ENCODE data around the gene ARHGAP10.

The ARHGAP10 gene

DNA sequence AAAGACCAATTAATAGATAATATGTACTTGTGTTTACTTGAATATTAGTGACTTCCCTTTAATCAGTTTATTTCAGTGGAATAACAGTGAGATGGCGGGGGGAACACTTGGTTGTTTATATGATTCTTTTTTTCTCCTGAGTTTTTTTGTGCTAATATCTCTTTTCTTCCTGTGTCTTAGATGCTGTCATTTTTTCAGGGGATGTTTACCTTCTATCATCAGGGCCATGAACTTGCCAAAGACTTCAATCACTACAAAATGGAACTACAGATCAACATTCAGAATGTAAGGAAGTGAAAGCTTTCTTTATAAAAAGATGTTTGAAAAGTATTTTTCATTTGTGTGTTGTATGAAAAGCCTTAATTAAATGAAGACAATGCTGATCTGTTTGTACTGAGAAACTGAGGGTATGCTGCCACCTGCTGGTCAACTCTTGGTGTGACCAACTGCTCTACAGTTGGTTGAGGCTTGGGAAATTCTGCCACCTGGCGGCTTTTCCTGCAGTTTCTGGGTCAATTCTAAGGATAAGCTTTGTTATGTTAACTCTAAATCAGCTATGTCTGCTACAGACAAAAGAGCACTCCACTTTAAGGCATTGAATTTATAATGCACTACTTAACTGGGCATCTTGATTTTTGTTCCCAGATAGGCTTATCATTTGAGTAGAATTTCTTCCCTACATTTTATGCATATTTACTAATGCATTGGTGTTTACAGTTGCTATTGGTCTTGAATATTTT is 134.8 kb downstream of the ARHGAP10 start:
- TF ChIP-seq EP300 (IDR thresholded peaks at IDR 0.05; ENCODE audit: borderline replicate concordance): no peak
- TF ChIP-seq CREB1 (IDR thresholded peaks at IDR 0.05; ENCODE audit: low read depth): no peak
- peak; percentile 100 for TF ChIP-seq RAD21 (IDR thresholded peaks at IDR 0.05; ENCODE audit: low read depth)
- TF ChIP-seq YY1 (IDR thresholded peaks at IDR 0.05; ENCODE audit: low read depth): no peak

DNA sequence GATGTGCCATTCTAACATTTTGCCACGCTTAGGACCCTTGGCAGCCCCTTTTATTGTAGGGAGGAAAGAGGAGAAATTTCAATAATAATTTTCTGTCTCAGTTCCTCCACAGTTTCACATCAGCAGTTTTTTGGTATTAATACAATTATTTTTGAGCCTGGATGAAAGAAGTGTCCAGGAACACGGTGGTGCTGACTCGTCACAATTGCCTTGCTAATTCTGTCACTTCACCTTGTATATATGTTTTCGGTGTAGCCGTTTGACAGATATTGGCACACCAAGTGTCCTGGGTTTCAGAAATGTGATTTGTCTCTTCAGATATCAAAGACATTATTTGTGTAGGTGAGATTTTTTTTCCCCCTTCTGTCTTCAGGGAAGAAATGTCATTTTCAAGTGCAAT is 142.2 kb downstream of the ARHGAP10 start:
- TF ChIP-seq YY1 (IDR thresholded peaks at IDR 0.05; ENCODE audit: low read depth) (no peak), TCF12 (IDR thresholded peaks at IDR 0.05; ENCODE audit: low read depth) (no peak), CEBPB (IDR thresholded peaks at IDR 0.05) (no peak), FOXM1 (IDR thresholded peaks at IDR 0.05; ENCODE audit: borderline replicate concordance, low read depth) (no peak), CREB1 (IDR thresholded peaks at IDR 0.05; ENCODE audit: low read depth) (no peak), EGR1 (IDR thresholded peaks at IDR 0.05) (no peak), RAD21 (IDR thresholded peaks at IDR 0.05; ENCODE audit: low read depth) (no peak), TAF1 (IDR thresholded peaks at IDR 0.05; ENCODE audit: low read depth) (no peak), NFIC (IDR thresholded peaks at IDR 0.05) (no peak), ZBTB7A (IDR thresholded peaks at IDR 0.05; ENCODE audit: low read depth) (no peak), TEAD4 (IDR thresholded peaks at IDR 0.05) (no peak), EP300 (IDR thresholded peaks at IDR 0.05; ENCODE audit: borderline replicate concordance) (no peak)
- TF ChIP-seq, protein P1, sequence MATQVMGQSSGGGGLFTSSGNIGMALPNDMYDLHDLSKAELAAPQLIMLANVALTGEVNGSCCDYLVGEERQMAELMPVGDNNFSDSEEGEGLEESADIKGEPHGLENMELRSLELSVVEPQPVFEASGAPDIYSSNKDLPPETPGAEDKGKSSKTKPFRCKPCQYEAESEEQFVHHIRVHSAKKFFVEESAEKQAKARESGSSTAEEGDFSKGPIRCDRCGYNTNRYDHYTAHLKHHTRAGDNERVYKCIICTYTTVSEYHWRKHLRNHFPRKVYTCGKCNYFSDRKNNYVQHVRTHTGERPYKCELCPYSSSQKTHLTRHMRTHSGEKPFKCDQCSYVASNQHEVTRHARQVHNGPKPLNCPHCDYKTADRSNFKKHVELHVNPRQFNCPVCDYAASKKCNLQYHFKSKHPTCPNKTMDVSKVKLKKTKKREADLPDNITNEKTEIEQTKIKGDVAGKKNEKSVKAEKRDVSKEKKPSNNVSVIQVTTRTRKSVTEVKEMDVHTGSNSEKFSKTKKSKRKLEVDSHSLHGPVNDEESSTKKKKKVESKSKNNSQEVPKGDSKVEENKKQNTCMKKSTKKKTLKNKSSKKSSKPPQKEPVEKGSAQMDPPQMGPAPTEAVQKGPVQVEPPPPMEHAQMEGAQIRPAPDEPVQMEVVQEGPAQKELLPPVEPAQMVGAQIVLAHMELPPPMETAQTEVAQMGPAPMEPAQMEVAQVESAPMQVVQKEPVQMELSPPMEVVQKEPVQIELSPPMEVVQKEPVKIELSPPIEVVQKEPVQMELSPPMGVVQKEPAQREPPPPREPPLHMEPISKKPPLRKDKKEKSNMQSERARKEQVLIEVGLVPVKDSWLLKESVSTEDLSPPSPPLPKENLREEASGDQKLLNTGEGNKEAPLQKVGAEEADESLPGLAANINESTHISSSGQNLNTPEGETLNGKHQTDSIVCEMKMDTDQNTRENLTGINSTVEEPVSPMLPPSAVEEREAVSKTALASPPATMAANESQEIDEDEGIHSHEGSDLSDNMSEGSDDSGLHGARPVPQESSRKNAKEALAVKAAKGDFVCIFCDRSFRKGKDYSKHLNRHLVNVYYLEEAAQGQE (IDR thresholded peaks at IDR 0.05; ENCODE audit: low read depth): no peak
- TF ChIP-seq, protein P2, sequence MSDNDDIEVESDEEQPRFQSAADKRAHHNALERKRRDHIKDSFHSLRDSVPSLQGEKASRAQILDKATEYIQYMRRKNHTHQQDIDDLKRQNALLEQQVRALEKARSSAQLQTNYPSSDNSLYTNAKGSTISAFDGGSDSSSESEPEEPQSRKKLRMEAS (IDR thresholded peaks at IDR 0.05): no peak
- TF ChIP-seq, protein P3, sequence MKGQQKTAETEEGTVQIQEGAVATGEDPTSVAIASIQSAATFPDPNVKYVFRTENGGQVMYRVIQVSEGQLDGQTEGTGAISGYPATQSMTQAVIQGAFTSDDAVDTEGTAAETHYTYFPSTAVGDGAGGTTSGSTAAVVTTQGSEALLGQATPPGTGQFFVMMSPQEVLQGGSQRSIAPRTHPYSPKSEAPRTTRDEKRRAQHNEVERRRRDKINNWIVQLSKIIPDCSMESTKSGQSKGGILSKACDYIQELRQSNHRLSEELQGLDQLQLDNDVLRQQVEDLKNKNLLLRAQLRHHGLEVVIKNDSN (IDR thresholded peaks at IDR 0.05): no peak

DNA sequence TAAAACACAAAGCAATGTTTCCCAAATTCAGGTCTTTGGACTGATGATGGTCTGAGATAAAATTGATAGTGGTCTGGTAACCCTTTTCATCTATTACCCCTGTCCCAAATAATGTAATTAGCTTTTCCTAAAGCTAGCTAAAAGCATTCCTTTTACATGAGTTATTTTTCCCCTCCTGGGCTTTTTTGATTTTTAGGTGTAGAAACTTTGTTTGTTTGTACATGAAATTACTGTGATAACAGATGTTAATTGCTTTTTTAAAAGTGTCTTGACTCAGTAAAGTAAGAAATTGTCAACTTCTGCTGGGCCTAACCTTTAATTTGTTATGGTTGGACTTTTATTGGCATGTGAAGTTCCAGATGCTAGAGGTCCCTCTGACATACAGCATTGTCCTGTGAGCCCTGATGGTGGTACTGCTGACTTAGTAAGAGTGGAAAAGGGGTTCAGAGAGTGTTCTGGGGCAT is 145.5 kb downstream of the ARHGAP10 start:
- TF ChIP-seq FOXM1 (IDR thresholded peaks at IDR 0.05; ENCODE audit: borderline replicate concordance, low read depth): no peak
- TF ChIP-seq, protein P3 (IDR thresholded peaks at IDR 0.05): no peak
- no peak for TF ChIP-seq TCF12 (IDR thresholded peaks at IDR 0.05; ENCODE audit: low read depth)
- TF ChIP-seq CEBPB (IDR thresholded peaks at IDR 0.05): no peak
- TF ChIP-seq EP300 (IDR thresholded peaks at IDR 0.05; ENCODE audit: borderline replicate concordance): no peak
- TF ChIP-seq CREB1 (IDR thresholded peaks at IDR 0.05; ENCODE audit: low read depth): no peak
- no peak for TF ChIP-seq TAF1 (IDR thresholded peaks at IDR 0.05; ENCODE audit: low read depth)
- TF ChIP-seq YY1 (IDR thresholded peaks at IDR 0.05; ENCODE audit: low read depth): no peak
- TF ChIP-seq, protein P1 (IDR thresholded peaks at IDR 0.05; ENCODE audit: low read depth): no peak
- no peak for TF ChIP-seq ZBTB7A (IDR thresholded peaks at IDR 0.05; ENCODE audit: low read depth)
- TF ChIP-seq, protein P2 (IDR thresholded peaks at IDR 0.05): no peak
- TF ChIP-seq NFIC (IDR thresholded peaks at IDR 0.05): no peak
- no peak for TF ChIP-seq RAD21 (IDR thresholded peaks at IDR 0.05; ENCODE audit: low read depth)

DNA sequence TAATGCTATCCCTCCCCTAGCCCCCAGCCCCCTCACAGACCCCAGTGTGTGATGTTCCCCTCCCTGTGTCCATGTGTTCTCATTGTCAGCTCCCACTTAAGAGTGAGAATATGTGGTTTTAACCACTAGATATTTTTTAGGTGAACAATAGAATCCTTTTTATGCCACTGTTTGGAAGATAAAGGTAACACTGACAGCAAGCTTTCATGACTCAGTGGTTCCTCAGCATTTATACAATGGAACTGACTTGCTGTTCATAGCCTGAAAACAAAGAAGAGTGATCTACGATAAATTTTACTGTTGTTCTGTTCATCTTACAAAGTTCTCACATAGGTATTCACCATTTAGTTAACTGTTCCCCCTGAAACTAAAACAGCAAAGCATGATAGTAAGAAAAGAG is 147.8 kb downstream of the ARHGAP10 start:
- TF ChIP-seq CREB1 (IDR thresholded peaks at IDR 0.05; ENCODE audit: low read depth): no peak
- no peak for TF ChIP-seq FOXM1 (IDR thresholded peaks at IDR 0.05; ENCODE audit: borderline replicate concordance, low read depth)
- no peak for TF ChIP-seq TCF12 (IDR thresholded peaks at IDR 0.05; ENCODE audit: low read depth)
- no peak for TF ChIP-seq TAF1 (IDR thresholded peaks at IDR 0.05; ENCODE audit: low read depth)
- TF ChIP-seq YY1 (IDR thresholded peaks at IDR 0.05; ENCODE audit: low read depth): no peak
- TF ChIP-seq RAD21 (IDR thresholded peaks at IDR 0.05; ENCODE audit: low read depth): no peak
- no peak for TF ChIP-seq CEBPB (IDR thresholded peaks at IDR 0.05)

DNA sequence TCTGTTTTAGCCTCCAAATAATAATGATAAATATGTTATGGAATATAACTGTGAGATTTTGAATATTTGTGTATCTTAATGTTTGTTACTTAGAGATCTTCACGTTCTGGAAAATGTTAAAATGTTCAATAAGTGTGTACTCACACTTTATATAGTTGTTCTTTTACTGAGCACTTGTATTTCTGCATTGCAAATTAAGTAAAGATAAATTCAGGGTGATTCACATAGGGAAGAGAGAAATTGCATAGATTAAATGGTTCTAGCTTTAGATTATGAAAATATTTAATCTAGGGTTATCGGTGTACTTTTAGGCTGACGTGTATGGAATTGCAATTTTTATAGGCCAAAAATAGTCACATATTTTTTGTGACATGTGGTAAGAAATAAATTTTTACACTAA is 148.6 kb downstream of the ARHGAP10 start:
- TF ChIP-seq CREB1 (IDR thresholded peaks at IDR 0.05; ENCODE audit: low read depth) (no peak), RAD21 (IDR thresholded peaks at IDR 0.05; ENCODE audit: low read depth) (no peak), TCF12 (IDR thresholded peaks at IDR 0.05; ENCODE audit: low read depth) (no peak), TEAD4 (IDR thresholded peaks at IDR 0.05) (no peak), EP300 (IDR thresholded peaks at IDR 0.05; ENCODE audit: borderline replicate concordance) (no peak), CEBPB (IDR thresholded peaks at IDR 0.05) (no peak), NFIC (IDR thresholded peaks at IDR 0.05) (no peak), YY1 (IDR thresholded peaks at IDR 0.05; ENCODE audit: low read depth) (no peak), TAF1 (IDR thresholded peaks at IDR 0.05; ENCODE audit: low read depth) (no peak), FOXM1 (IDR thresholded peaks at IDR 0.05; ENCODE audit: borderline replicate concordance, low read depth) (no peak), EGR1 (IDR thresholded peaks at IDR 0.05) (no peak), ZBTB7A (IDR thresholded peaks at IDR 0.05; ENCODE audit: low read depth) (no peak)
- TF ChIP-seq, protein P1 (IDR thresholded peaks at IDR 0.05; ENCODE audit: low read depth): no peak
- TF ChIP-seq, protein P3 (IDR thresholded peaks at IDR 0.05): no peak
- TF ChIP-seq, protein P2 (IDR thresholded peaks at IDR 0.05): no peak
